Stimulated activated CD8-positive, alpha-beta memory T cell treated with anti-CD3 and anti-CD28 coated beads, Interleukin-2, amount 100 ng/mL, for 48 hours (primary cell): ENCODE data around the gene EEF1A2.
A peak's percentile ranks its signal among the peaks of the same experiment; 100 is the strongest.

ENCODE experiments used
- DNase-seq, 2 donors: peaks; one replicate each; pipeline ENCODE4 v3.0.0-alpha.2; 2020; ENCODE audit warnings: low read depth in 2 of 2

Gene EEF1A2

DNA sequence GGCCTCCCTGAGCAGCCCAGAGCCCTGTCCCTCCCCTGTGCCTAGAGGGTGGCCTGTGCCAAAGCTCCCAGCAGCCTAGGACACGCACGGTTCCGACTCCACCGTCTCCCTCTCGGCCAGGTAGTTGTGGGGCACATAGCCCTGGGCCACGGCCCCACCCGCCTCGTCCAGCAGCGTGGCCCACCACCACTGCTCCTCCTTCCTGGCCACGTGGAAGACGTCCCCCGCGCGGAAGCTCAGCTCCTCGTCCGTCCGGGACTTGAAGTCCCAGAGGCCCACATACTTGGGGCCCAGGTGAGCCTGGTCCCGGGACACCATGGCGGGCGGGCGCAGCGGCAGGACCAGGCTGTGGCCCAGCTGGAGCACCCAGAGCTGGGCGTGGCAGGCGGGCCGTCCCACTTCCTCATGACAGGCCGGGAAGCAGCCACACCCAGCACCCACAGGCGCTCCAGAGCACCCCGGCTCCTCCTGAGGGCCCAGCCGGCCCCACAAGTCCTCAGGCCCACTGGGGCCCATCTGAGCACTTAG, 38.2 kb upstream of the EEF1A2 start, which contains the start of gene PTK6:
Gene PTK6 (minus strand): TSS at position 380 of the 528 bp plus-strand sequence. CDS start 62 bp downstream, at position 318.
- no peak for DNase-seq

- DNase-seq, result no peak
Measured at GRCh38 chr20:63536241-63536977, 37.5 kb upstream of the EEF1A2 start.

DNA sequence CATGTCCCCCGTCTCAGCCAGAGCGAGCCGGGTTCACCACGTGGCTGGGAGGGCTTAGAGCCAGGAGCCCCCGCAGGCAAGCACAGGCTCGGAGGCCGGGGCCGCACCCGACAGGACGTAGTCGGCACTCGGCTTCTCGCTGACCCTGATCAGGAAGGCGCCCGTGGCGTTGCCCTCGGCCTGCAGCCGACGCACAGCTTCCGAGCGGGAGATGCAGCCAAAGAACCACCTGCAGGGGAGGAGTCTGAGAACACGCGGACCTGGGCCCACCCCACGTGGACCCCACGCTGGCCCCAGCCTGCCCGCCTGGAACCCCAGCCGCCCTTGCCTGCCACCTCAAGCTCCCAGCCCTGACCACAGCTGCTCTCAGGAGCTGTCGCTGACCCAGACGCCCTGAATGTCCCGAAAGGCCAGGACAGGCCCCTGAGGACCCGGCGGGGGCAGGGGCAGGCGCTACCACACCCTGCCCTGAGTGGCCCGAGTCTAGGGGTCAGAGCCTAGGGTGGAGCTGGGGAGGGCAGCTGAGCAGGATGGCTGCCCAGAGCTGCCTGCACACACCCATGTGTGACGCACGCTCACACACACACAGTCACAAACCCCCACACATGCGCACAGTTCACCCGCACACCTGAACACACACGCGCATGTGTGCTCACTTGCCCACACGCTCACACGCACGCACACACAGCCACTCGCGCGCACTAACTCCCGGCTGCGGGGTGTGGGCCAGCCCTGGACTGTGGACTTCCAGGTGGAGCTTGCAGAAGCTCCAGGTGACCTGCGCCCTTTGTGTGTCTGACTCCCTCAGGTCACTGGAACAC, 36.2 kb upstream of the EEF1A2 start:
- no peak for DNase-seq

- DNase-seq, result no peak
Measured at GRCh38 chr20:63534427-63534830, 35.5 kb upstream of the EEF1A2 start.

- DNase-seq, result no peak
Measured at GRCh38 chr20:63533871-63534393, 35.0 kb upstream of the EEF1A2 start.

GRCh38 chr20:63533388-63533787, 34.5 kb upstream of the EEF1A2 start:
- DNase-seq, result no peak

DNA sequence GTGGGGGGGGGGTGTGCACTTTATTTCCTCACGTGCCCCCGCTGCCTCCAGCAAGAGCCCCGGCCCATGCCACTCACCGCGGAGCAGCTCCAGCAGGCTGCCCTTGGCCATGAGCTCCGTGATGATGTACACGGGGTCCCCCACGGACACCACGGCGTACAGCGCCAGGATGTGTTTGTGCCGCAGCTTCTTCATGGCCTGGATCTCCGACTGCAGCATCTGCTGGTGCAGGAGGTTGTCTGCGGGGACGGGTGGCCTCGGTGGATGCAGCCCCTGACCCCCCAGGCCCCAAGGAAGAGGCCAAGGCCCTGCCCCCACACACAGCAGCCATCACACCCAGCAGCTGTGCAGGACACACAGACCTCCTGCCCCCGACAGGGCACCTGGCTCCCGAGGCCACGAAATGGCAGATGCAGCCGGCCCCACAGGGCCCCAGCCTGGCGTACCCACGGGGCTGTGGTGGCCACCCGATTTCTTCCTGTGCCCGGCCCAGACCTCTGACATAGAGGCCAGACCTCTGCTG, 33.6 kb upstream of the EEF1A2 start:
- no peak for DNase-seq

DNA sequence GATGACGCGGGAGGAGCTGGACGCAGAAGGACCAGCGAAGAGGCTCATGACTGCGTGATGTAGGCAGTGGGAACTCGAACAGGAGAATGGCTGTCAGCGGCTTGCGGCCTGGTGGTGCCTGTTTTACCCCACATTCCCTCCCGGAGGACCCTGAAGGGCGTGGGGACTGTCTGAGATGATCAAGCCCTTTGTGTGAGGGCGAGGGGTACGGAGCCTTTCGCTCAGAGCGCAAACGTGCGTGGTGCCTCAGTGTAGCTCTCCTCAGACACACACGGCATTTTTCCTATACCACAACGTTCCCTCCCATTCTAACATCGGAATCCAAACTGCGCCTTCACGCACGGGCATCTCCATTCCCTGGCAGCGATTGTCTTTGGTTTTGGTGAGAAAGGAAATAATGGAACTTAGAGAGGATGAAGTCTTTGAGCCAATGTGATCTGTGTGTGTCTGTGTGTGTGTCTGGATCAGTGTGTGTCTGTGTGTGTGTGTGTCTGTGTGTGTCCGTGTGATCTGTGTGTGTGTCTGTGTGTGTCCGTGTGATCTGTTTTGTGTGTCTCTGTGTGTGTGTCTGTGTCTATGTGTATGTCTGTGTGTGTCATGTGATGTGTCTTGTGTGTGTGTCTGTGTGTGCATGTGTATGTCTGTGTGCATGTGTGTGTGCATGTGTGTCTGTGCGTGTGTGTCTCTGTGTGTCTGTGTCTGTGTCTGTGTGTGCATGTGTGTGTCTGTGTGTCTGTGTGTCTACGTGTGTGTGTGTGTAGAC, 33.0 kb upstream of the EEF1A2 start:
- DNase-seq, result no peak

DNA sequence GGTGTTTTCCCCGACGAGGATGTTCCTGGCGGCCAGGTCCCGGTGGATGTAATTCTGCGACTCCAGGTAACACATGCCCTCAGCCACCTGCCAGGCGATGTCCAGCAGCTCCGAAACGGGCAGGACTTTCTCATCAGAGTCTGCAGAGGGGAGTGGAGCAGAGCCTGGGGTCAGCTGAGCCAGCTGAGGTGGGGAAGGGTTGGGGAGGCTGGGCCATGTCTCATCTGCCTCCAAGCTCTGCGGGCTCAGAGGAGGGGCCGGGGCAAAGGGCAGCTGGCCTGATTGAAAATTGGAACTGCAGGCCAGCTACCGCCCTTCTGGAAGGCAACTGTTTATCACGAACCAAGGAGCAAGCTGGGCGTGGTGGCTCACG, 31.9 kb upstream of the EEF1A2 start:
- no peak for DNase-seq

DNA sequence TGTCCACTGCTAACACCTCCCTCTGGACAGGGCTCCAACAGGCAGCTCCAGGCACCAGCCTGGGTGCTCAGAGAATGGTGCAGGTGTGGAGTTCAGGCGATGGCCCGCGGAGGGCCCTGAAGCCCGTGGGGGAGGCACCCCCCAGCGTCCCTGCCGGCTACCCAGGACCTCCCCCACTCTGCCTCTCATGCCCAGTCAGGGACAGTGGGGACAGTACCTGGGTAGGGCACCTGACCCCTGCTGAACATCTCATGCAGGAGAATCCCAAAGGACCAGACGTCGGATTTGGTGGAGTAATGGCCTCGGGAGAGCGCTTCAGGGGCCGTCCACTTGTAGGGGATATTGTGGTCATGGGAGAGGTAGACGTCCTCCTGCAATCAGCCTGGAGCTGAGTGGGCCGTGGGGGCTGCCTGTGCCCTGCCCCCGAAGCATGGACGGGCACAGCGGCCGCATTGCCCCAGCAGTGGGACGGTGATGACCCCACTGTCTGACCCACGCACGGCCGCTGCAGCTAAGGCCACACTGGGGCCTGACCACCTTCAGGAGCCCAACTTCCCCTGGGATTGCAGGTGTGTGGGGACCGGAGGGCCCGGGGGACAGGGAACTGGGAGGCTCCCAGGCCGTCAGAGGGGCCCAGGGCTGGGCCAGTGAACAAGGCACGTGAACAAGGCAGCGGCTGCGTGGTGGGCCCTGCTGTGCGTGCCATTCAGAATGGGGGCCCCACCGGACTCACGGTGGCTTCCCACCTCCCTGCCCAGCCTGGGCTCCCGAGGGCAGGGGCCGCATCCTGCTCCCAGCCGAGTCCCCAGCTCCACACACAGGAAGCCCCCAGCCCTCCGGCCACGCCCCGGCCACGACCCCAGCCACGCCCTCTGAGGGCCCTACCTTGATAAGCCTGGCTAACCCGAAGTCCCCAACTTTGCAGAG, 31.2 kb upstream of the EEF1A2 start:
- no peak for DNase-seq

DNA sequence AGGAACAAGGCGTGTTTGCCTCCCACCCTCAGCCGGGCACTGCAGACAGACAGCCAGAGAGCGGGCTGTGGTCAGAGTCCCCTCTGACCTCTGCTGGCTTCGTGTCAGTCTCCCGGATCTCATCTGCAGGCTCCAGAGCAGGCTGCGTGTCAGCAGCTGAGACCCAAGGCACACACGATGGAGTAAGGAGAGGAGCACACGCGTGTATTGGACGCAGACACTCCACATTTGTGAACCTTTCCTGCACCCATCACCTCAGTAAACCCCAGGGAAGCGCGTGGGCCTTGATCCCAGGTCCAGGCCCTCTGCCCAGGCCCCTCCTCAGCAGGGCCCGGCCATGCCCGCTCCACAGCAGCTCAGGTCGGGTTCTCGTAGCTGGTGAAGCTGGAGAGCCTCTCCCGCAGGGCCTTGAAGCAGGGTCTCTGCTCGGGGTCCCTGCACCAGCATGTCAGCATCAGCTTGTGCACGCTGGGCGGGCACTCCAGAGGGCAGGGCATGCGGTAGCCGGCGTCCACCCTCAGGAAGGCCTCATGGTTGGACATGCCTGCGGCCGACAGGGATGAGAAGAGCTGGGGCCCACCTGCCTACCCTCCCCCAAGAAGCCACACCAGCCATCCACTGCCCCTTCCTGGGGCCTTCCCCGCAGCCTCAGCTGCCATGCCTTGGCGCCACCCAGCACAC, 30.4 kb upstream of the EEF1A2 start:
- DNase-seq, result no peak

GRCh38 chr20:63527184-63527583, 28.3 kb upstream of the EEF1A2 start:
- no peak for DNase-seq

DNA sequence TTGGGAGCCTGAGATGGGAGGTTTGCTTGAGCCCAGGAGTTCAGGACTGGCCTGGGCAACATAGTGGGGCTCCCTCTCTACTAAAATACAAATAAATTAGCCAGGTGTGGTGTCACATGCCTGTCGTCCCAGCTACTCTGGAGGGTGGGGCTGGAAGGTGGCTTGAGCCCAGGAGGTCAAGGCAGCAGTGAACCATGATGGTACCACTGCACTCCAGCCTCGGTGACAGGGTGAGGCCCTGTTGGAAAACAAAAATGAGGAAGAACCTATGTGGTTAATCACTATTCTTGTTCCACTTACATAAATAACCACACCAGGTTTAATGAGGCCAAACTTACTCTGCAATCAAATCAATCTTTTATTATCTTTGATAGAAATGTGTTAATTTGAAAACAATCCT, 27.1 kb upstream of the EEF1A2 start:
- DNase-seq, result no peak

- DNase-seq, result no peak
Measured at GRCh38 chr20:63525185-63525584, 26.3 kb upstream of the EEF1A2 start.

DNA sequence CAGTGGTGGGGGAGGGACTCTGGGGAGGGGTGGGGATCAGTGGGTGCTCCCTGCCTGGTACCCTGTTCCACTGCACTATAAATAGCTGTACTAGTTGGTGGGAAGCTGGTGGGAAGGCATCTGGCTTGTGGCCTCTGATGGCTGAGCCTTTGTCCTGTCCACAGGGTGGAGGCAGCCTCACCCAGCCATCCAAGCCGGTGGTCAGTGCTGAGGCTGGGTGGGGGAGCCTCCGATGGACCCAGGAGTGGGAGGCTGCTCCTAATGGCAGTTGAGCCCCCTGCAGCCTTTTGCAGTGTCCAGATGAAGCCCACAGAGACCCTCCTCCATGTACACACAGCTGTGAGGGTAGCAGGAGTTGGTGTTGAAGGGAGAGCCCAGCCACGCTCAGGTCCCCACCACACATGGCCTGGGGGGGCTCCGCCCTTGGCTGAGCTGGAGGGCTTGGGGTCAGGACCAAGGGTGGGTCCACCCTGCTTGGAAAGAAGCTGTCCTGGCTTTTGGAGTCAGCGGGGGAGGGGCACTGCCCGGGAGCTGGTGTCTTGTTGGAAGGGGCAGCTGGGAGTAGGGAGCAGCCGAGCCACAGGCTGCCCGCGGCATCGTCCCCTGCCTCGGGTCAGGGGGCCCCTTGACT, 24.2 kb upstream of the EEF1A2 start:
- no peak for DNase-seq

- DNase-seq, result no peak
Measured at GRCh38 chr20:63522091-63522868, 23.4 kb upstream of the EEF1A2 start.

GRCh38 chr20:63521602-63522001, 22.7 kb upstream of the EEF1A2 start:
- no peak for DNase-seq

DNA sequence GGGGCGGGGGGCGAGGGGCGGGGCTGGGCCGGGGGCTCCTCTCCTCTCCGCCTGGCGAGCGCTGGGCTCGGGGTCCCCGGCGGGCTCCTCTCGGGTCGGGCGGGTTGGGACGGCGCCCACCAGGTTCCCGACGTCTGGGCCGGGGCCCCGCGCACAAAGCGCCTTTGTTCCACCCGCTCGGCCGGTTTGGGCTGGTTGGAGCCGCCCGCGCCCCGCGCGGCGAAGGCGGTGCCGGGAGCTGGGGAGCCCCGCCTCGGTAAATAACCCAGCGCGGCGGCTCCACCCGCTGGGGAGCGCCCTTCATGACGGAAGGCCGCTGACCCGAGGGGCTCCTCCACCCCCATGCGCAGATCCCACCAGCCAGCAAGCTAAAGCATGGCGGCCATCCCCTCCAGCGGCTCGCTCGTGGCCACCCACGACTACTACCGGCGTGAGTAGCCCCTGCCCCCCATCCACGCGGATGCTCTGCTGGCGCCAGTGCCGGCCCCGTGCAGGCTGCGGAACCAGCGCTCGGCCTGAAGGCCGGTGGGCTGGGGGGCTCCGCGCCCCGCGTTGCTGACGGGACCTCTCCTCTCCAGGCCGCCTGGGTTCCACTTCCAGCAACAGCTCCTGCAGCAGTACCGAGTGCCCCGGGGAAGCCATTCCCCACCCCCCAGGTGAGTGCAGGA, 22.2 kb upstream of the EEF1A2 start:
- peak; percentile 50 to 59 for DNase-seq
